Bone marrow (tissue), 2 donors: ENCODE measurements around the gene EXOC3L4.
A peak's percentile ranks its signal among the peaks of the same experiment; 100 is the strongest.

Experiments
- DNase-seq, 2 donors: peaks; one replicate each; lab custom pipeline; 2025; lab: John Stamatoyannopoulos, UW

Gene EXOC3L4

GRCh38 chr14:103121846-103122584 lies 27.5 kb downstream of the EXOC3L4 start:
- peak; percentile 59 to 80 for DNase-seq

- DNase-seq: peak in 1 of 2 donors; percentile 75
Observed at GRCh38 chr14:103122585-103122946, 28.0 kb downstream of the EXOC3L4 start.

- DNase-seq: peak in 1 of 2 donors; percentile 93
Observed at GRCh38 chr14:103122947-103123633, 28.6 kb downstream of the EXOC3L4 start, which contains the start of gene TNFAIP2. TSS of gene TNFAIP2 (plus strand) at chr14:103123461. CDS start at chr14:103126458, 2,997 bp downstream.

GRCh38 chr14:103123634-103124500 lies 29.3 kb downstream of the EXOC3L4 start:
- DNase-seq: peak in 1 of 2 donors; percentile 71

- DNase-seq: no peak
Observed at GRCh38 chr14:103124501-103125001, 30.0 kb downstream of the EXOC3L4 start.

GRCh38 chr14:103125098-103126070 lies 30.9 kb downstream of the EXOC3L4 start:
- no peak for DNase-seq

GRCh38 chr14:103126088-103126872 lies 31.8 kb downstream of the EXOC3L4 start:
- DNase-seq: no peak

GRCh38 chr14:103126873-103127304 lies 32.4 kb downstream of the EXOC3L4 start:
- no peak for DNase-seq

GRCh38 chr14:103127356-103127755 lies 32.8 kb downstream of the EXOC3L4 start:
- DNase-seq: no peak

GRCh38 chr14:103127861-103128598 lies 33.5 kb downstream of the EXOC3L4 start:
- no peak for DNase-seq

GRCh38 chr14:103128631-103129300 lies 34.2 kb downstream of the EXOC3L4 start:
- DNase-seq: no peak

GRCh38 chr14:103129301-103130016 lies 34.9 kb downstream of the EXOC3L4 start:
- DNase-seq: no peak

GRCh38 chr14:103130017-103130764 lies 35.7 kb downstream of the EXOC3L4 start:
- no peak for DNase-seq

- DNase-seq: no peak
Observed at GRCh38 chr14:103130965-103131364, 36.4 kb downstream of the EXOC3L4 start.

- DNase-seq: no peak
Observed at GRCh38 chr14:103131580-103131979, 37.1 kb downstream of the EXOC3L4 start.

- DNase-seq: no peak
Observed at GRCh38 chr14:103132381-103133209, 38.1 kb downstream of the EXOC3L4 start.
